Measurements from ENCODE around the gene MED9.

MED9 gene

GRCh38 chr17:17499402-17500145 is 22.8 kb downstream of the MED9 start:
- H2AFZ ChIP-seq (ENCODE audit: low read length), result no peak overlapping the region
- no peaks in the 10 kb centered on the region for H3K79me2 ChIP-seq (ENCODE audit: insufficient read depth, low read length)
- H3K9me2 ChIP-seq (replicated peaks; ENCODE audit: low read depth, low read length), result no peaks in the 10 kb centered on the region
- H3K9me3 ChIP-seq (ENCODE audit: insufficient read depth, low read depth, low read length), result no peaks in the 10 kb centered on the region
- H3F3A ChIP-seq (ENCODE audit: low read depth), result no peaks in the 10 kb centered on the region
- peaks cover 13% of the 10 kb centered on the region for H3K4me1 ChIP-seq (ENCODE audit: insufficient read depth, low read length, poor library complexity, severe bottlenecking)
- H3K9ac ChIP-seq (ENCODE audit: low read depth, low read length, poor library complexity, severe bottlenecking), result no peak overlapping the region
- H3K4me3 ChIP-seq (ENCODE audit: low read length, poor library complexity, severe bottlenecking), result no peak overlapping the region
- no peaks in the 10 kb centered on the region for H3K36me3 ChIP-seq (ENCODE audit: insufficient read depth, low read length)
- H3K27me3 ChIP-seq (ENCODE audit: insufficient read depth, low read length, poor library complexity, severe bottlenecking), result no peaks in the 10 kb centered on the region
- no peak overlapping the region for H3K4me2 ChIP-seq (ENCODE audit: low read depth, low read length, poor library complexity, severe bottlenecking)
- TF ChIP-seq EZH2phosphoT487 (IDR thresholded peaks at IDR 0.05; ENCODE audit: borderline replicate concordance), result no peak
- no peak for TF ChIP-seq CTCF (conservative IDR thresholded peaks at IDR 0.05; ENCODE audit: low read length)
- H4K20me1 ChIP-seq (ENCODE audit: insufficient read depth, low read length, poor library complexity, severe bottlenecking), result no peaks in the 10 kb centered on the region

- Histone ChIP-seq H4K20me1 (ENCODE audit: insufficient read depth, low read length, poor library complexity, severe bottlenecking) (no peaks in the 10 kb centered on the region), H3K27me3 (ENCODE audit: insufficient read depth, low read length, poor library complexity, severe bottlenecking) (no peaks in the 10 kb centered on the region), H3K36me3 (ENCODE audit: insufficient read depth, low read length) (no peaks in the 10 kb centered on the region), H3K9me2 (replicated peaks; ENCODE audit: low read depth, low read length) (no peaks in the 10 kb centered on the region), H3K9ac (ENCODE audit: low read depth, low read length, poor library complexity, severe bottlenecking) (no peak overlapping the region), H3F3A (ENCODE audit: low read depth) (no peaks in the 10 kb centered on the region), H3K4me3 (ENCODE audit: low read length, poor library complexity, severe bottlenecking) (no peak overlapping the region), H3K4me2 (ENCODE audit: low read depth, low read length, poor library complexity, severe bottlenecking) (no peak overlapping the region), H3K4me1 (ENCODE audit: insufficient read depth, low read length, poor library complexity, severe bottlenecking) (peaks cover 10% of the 10 kb centered on the region), H2AFZ (ENCODE audit: low read length) (no peak overlapping the region), H3K9me3 (ENCODE audit: insufficient read depth, low read depth, low read length) (no peaks in the 10 kb centered on the region), H3K79me2 (ENCODE audit: insufficient read depth, low read length) (no peaks in the 10 kb centered on the region)
- TF ChIP-seq CTCF (conservative IDR thresholded peaks at IDR 0.05; ENCODE audit: low read length) (peak; percentile 83), EZH2phosphoT487 (IDR thresholded peaks at IDR 0.05; ENCODE audit: borderline replicate concordance) (no peak)
These were observed 24.3 kb downstream of the MED9 start for GRCh38 chr17:17500999-17501605.

- no peaks in the 10 kb centered on the region for H3F3A ChIP-seq (ENCODE audit: low read depth)
- H4K20me1 ChIP-seq (ENCODE audit: insufficient read depth, low read length, poor library complexity, severe bottlenecking), result no peaks in the 10 kb centered on the region
- no peaks in the 10 kb centered on the region for H3K36me3 ChIP-seq (ENCODE audit: insufficient read depth, low read length)
- no peak for TF ChIP-seq CTCF (conservative IDR thresholded peaks at IDR 0.05; ENCODE audit: low read length)
- TF ChIP-seq EZH2phosphoT487 (IDR thresholded peaks at IDR 0.05; ENCODE audit: borderline replicate concordance), result no peak
- no peak overlapping the region for H3K4me3 ChIP-seq (ENCODE audit: low read length, poor library complexity, severe bottlenecking)
- no peak overlapping the region for H3K9ac ChIP-seq (ENCODE audit: low read depth, low read length, poor library complexity, severe bottlenecking)
- H3K79me2 ChIP-seq (ENCODE audit: insufficient read depth, low read length), result no peaks in the 10 kb centered on the region
- no peaks in the 10 kb centered on the region for H3K9me2 ChIP-seq (replicated peaks; ENCODE audit: low read depth, low read length)
- no peak overlapping the region for H2AFZ ChIP-seq (ENCODE audit: low read length)
- no peak overlapping the region for H3K4me2 ChIP-seq (ENCODE audit: low read depth, low read length, poor library complexity, severe bottlenecking)
- no peaks in the 10 kb centered on the region for H3K4me1 ChIP-seq (ENCODE audit: insufficient read depth, low read length, poor library complexity, severe bottlenecking)
- H3K27me3 ChIP-seq (ENCODE audit: insufficient read depth, low read length, poor library complexity, severe bottlenecking), result no peaks in the 10 kb centered on the region
- H3K9me3 ChIP-seq (ENCODE audit: insufficient read depth, low read depth, low read length), result no peaks in the 10 kb centered on the region
These were observed 26.2 kb downstream of the MED9 start for GRCh38 chr17:17502741-17503565.
